Endothelial cell of umbilical vein (primary cell): ENCODE results near the gene DGKI. TPM values are rescaled to one million over a fixed set of nuclear protein-coding genes. Genes with fewer than 3 reads are reported as not detected.

Experiments
- BruUV-seq: library from RNA; stranded (reverse); fragments of 400-500 nt; replicated peaks from 2 replicates; lab custom pipeline; 2021; lab: Mats Ljungman, UMichigan
- CTCF ChIA-PET: fragments of 300-600, 350-600 bp; sonication (Branson Sonifier 250); formaldehyde crosslinking; loops from one replicate; lab custom pipeline; 2021; ENCODE audit warnings: antibody characterized with exemption, inconsistent platforms; lab: Charles Lee
- POLR2A ChIA-PET: fragments of 300-600, 350-600 bp; sonication (Branson Sonifier 250); formaldehyde crosslinking; loops from one replicate; lab custom pipeline; 2021; ENCODE audit warnings: antibody characterized with exemption, inconsistent platforms; lab: Charles Lee
- DNase-seq: peaks from one replicate; pipeline ENCODE4 v3.0.0-alpha.2; 2011; ENCODE audit warnings: low read depth, low spot score
- FAIRE-seq: peaks from 2 replicates; lab custom pipeline; 2011; peaks lifted over from hg19 to GRCh38; lab: Jason Lieb, UNC
- H2AFZ ChIP-seq: 2 replicates; pipeline ENCODE4 v1.6.0; 2012; ENCODE audit warnings: low read depth, low read length, control low read depth, inconsistent platforms
- H3K27ac ChIP-seq: 2 replicates; pipeline ENCODE4 v1.5.1; 2011; ENCODE audit warnings: low read depth, mild to moderate bottlenecking, control low read depth, low read length, moderate library complexity; ENCODE audit not compliant: insufficient read depth
- H3K27me3 ChIP-seq, 2 experiments: 2 replicates each; pipeline versions ENCODE4 v1.6.0 to v1.6.1; 2011; ENCODE audit warnings: low read length in 2 of 2, mixed read lengths in 1 of 2; ENCODE audit not compliant: control insufficient read depth in 2 of 2, insufficient read depth in 2 of 2
- H3K36me3 ChIP-seq, 2 experiments: 2 replicates in 1 of 2; 3 replicates in 1 of 2; pipeline ENCODE4 v1.5.1; 2011; ENCODE audit warnings: low read length in 2 of 2, mild to moderate bottlenecking in 1 of 2, moderate library complexity in 1 of 2; ENCODE audit not compliant: control insufficient read depth in 2 of 2, insufficient read depth in 2 of 2; ENCODE audit errors: extremely low read depth in 1 of 2
- H3K4me1 ChIP-seq: 3 replicates; pipeline ENCODE4 v1.5.1; 2011; ENCODE audit warnings: mild to moderate bottlenecking, low read length; ENCODE audit not compliant: control insufficient read depth, insufficient read depth; ENCODE audit errors: extremely low read depth
- H3K4me2 ChIP-seq: 2 replicates; pipeline ENCODE4 v1.6.1; 2011; ENCODE audit warnings: low read length, control low read depth, mixed read lengths; ENCODE audit not compliant: insufficient read depth
- H3K4me3 ChIP-seq, 3 experiments: fragments of 200-600 bp in 1 of 3; sonication (generic), shearing (Covaris generic) in 1 of 3; replicated peaks in 1 of 3; 2 replicates each; pipeline ENCODE4 v1.5.1; 2011 to 2016; ENCODE audit warnings: control low read depth in 3 of 3, low read length in 3 of 3, mild to moderate bottlenecking in 2 of 3, inconsistent platforms in 1 of 3, low read depth in 1 of 3, moderate library complexity in 1 of 3; ENCODE audit not compliant: insufficient read depth in 1 of 3
- H3K79me2 ChIP-seq: 2 replicates; pipeline ENCODE4 v1.6.0; 2012; ENCODE audit warnings: low read length, inconsistent platforms; ENCODE audit not compliant: control insufficient read depth, insufficient read depth
- H3K9ac ChIP-seq: replicated peaks from 2 replicates; pipeline ENCODE3; 2011; ENCODE audit warnings: low read length, control low read depth; ENCODE audit not compliant: insufficient read depth; ENCODE audit errors: extremely low read depth
- H3K9me1 ChIP-seq: replicated peaks from 3 replicates; pipeline ENCODE4 v1.6.0; 2011; ENCODE audit warnings: mild to moderate bottlenecking, low read length; ENCODE audit not compliant: control insufficient read depth, insufficient read depth; ENCODE audit errors: extremely low read depth
- H3K9me3 ChIP-seq: replicated peaks from 2 replicates; pipeline ENCODE4 v1.5.1; 2012; ENCODE audit warnings: low read length, inconsistent platforms; ENCODE audit not compliant: control insufficient read depth, insufficient read depth
- H4K20me1 ChIP-seq: replicated peaks from 2 replicates; pipeline ENCODE3; 2011; ENCODE audit warnings: mild to moderate bottlenecking, low read length; ENCODE audit not compliant: control insufficient read depth, insufficient read depth; ENCODE audit errors: extremely low read depth
- CTCF ChIP-seq, 2 donors: IDR thresholded peaks; 1 replicate in 1 of 2; 2 replicates in 1 of 2; pipeline ENCODE4 v1.5.1; 2011; ENCODE audit warnings: low read length in 2 of 2, mild to moderate bottlenecking in 2 of 2, moderate library complexity in 2 of 2, control low read depth in 1 of 2, inconsistent platforms in 1 of 2, low read depth in 1 of 2; ENCODE audit not compliant: insufficient read depth in 1 of 2; ENCODE audit errors: extremely low read depth in 1 of 2
- EZH2 ChIP-seq: IDR thresholded peaks from 2 replicates; pipeline ENCODE4 v1.6.1; 2012; ENCODE audit warnings: borderline replicate concordance, low read depth, mild to moderate bottlenecking, moderate library complexity, low read length, inconsistent platforms; ENCODE audit not compliant: severe bottlenecking
- FOS ChIP-seq: IDR thresholded peaks from 2 replicates; pipeline ENCODE4 v1.6.1; 2011; ENCODE audit warnings: mild to moderate bottlenecking, low read length, moderate library complexity, borderline replicate concordance; ENCODE audit not compliant: insufficient read depth
- GATA2 ChIP-seq: IDR thresholded peaks from 2 replicates; pipeline ENCODE4 v1.7.0; 2011; ENCODE audit warnings: low read depth, mild to moderate bottlenecking, moderate library complexity, mixed read lengths, low read length; ENCODE audit not compliant: insufficient read length, insufficient read depth
- MAX ChIP-seq: IDR thresholded peaks from 2 replicates; pipeline ENCODE4 v1.6.1; 2011; ENCODE audit not compliant: insufficient read depth, insufficient read length
- MYC ChIP-seq: IDR thresholded peaks from one replicate; pipeline ENCODE4 v1.6.1; 2011; ENCODE audit warnings: mild to moderate bottlenecking, low read depth, low read length
- POLR2AphosphoS5 ChIP-seq: IDR thresholded peaks from 2 replicates; pipeline ENCODE4 v1.6.1; 2012; ENCODE audit warnings: low read depth, mild to moderate bottlenecking, control low read depth, low read length, moderate library complexity; ENCODE audit not compliant: insufficient read depth
- dilution Hi-C: fragments of 300-500 bp; cut with MboI; formaldehyde crosslinking; loops from one replicate; pipeline ENCODE4 v1.15.0; 2019; ENCODE audit warnings: low sequenced_read_pairs; ENCODE audit not compliant: extremely low pct_ligation_motif_present
- intact Hi-C: fragments of 100-400 bp; cut with micrococcal nuclease; formaldehyde crosslinking; loops from one replicate; pipeline ENCODE4 v1.10.0; 2022
- polyA plus RNA-seq, 4 experiments: library from polyadenylated mRNA; depleted of rRNA in 3 of 4; stranded (reverse) in 3 of 4; unstranded in 1 of 4; fragments of >200 nt; gene quantifications; 2 replicates each; pipeline versions ENCODE4 v1.2.1 to v1.2.3, GENCODE V29; 2011 to 2012; ENCODE audit warnings: missing spikeins in 1 of 4
- total RNA-seq: library from RNA; stranded (reverse); gene quantifications from 2 replicates; pipeline ENCODE4 v1.2.3, GENCODE V29; 2021

DGKI gene
- total and polyA plus RNA-seq, 2 donors (not counting 3 experiments of a cell fraction or from before 2014, with no cell fraction given): 0.11 to 0.51 TPM

GRCh38 chr7:137421366-137421765, 425.4 kb downstream of the DGKI start:
- no peak for DNase-seq
- no TSS peak for BruUV-seq

GRCh38 chr7:137418841-137419240, 427.9 kb downstream of the DGKI start:
- ChIA-PET POLR2A (no interaction called here), CTCF (interaction anchor here (1.1 kb wide), 1 partner anchor 11 kb away, joined by 3 read pairs; no protein-coding TSS in a partner anchor)
- Histone ChIP-seq H3K27ac (no peak overlapping the region), H3K27me3 (no peaks in the 10 kb centered on the region), H3K9me3 (no peaks in the 10 kb centered on the region), H3K4me3 (no peak overlapping the region), H4K20me1 (no peaks in the 10 kb centered on the region), H3K36me3 (no peaks in the 10 kb centered on the region), H3K79me2 (no peaks in the 10 kb centered on the region), H3K4me1 (no peaks in the 10 kb centered on the region), H2AFZ (no peak overlapping the region), H3K4me2 (no peak overlapping the region), H3K9ac (no peak overlapping the region), H3K9me1 (no peaks in the 10 kb centered on the region)
- no peak for DNase-seq
- FAIRE-seq: no peak
- no TSS peak for BruUV-seq
- intact Hi-C loops: no loop called here
- dilution Hi-C loops: no loop called here
- TF ChIP-seq MAX (no peak), CTCF (IDR thresholded peaks at IDR 0.05; ENCODE audit: extremely low read depth in 1 of 2, insufficient read depth in 1 of 2, low read depth in 1 of 2, low read length in 2 of 2) (no peak), POLR2AphosphoS5 (no peak), EZH2 (no peak), FOS (no peak)

More at GRCh38 chr7:137421366-137421765, 425.4 kb downstream of the DGKI start:
- Histone ChIP-seq H3K9me3 (no peaks in the 10 kb centered on the region), H3K27me3 (no peaks in the 10 kb centered on the region), H3K9ac (no peak overlapping the region), H4K20me1 (no peaks in the 10 kb centered on the region), H3K4me2 (no peak overlapping the region), H3K9me1 (no peaks in the 10 kb centered on the region), H3K4me1 (no peaks in the 10 kb centered on the region), H3K79me2 (no peaks in the 10 kb centered on the region), H3K27ac (no peak overlapping the region), H3K36me3 (no peaks in the 10 kb centered on the region), H2AFZ (no peak overlapping the region), H3K4me3 (no peak overlapping the region)
- TF ChIP-seq POLR2AphosphoS5: no peak
- TF ChIP-seq FOS: no peak
- TF ChIP-seq MYC: no peak
- no peak for TF ChIP-seq GATA2
- dilution Hi-C loops (no loop called here), intact Hi-C loops (no loop called here)
- FAIRE-seq: no peak
- CTCF ChIA-PET: no interaction called here
- POLR2A ChIA-PET: no interaction called here
